Caco-2 (cell line): ENCODE results near the gene TSPAN4. TPM values are rescaled to one million over a fixed set of nuclear protein-coding genes. Genes with fewer than 3 reads are reported as not detected.

Source experiments
- BruUV-seq: library from RNA; stranded (reverse); fragments of 400-500 nt; replicated peaks from 2 replicates; lab custom pipeline; 2021; lab: Mats Ljungman, UMichigan
- CTCF ChIA-PET: fragments of 300-600 bp; sonication (Branson Sonifier 250); formaldehyde crosslinking; loops from one replicate; lab custom pipeline; 2022; ENCODE audit warnings: antibody characterized with exemption; lab: Charles Lee
- POLR2A ChIA-PET: fragments of 300-600 bp; sonication (Branson Sonifier 250); formaldehyde crosslinking; loops from one replicate; lab custom pipeline; 2022; ENCODE audit warnings: antibody characterized with exemption; lab: Charles Lee
- DNase-seq, 2 experiments: peaks; one replicate each; pipeline versions ENCODE4 v3.0.0 to v3.0.0-alpha.2; 2020 to 2022
- H3K27me3 ChIP-seq: replicated peaks from 2 replicates; pipeline ENCODE4 v1.6.0; 2011; ENCODE audit warnings: low read length; ENCODE audit not compliant: control insufficient read depth, insufficient read depth
- H3K36me3 ChIP-seq: 2 replicates; pipeline ENCODE4 v1.5.1; 2011; ENCODE audit warnings: low read length; ENCODE audit not compliant: control insufficient read depth, insufficient read depth
- H3K4me1 ChIP-seq: fragments of 250-450 bp; sonication (Bioruptor Pico); 2 replicates; pipeline ENCODE4 v1.5.1; 2020; ENCODE audit warnings: mild to moderate bottlenecking
- H3K4me3 ChIP-seq: 2 replicates; pipeline ENCODE4 v1.5.1; 2011; ENCODE audit warnings: low read depth, mild to moderate bottlenecking, control low read depth, low read length
- H3K9me3 ChIP-seq: fragments of 250-450 bp; sonication (Bioruptor Pico); 2 replicates; pipeline ENCODE4 v1.5.1; 2020; ENCODE audit warnings: mild to moderate bottlenecking, moderate library complexity
- H3K27ac Mint-ChIP-seq: one replicate; pipeline ENCODE4 v1.8.0; 2022; ENCODE audit warnings: mixed read lengths; ENCODE audit not compliant: unreplicated experiment
- H3K27me3 Mint-ChIP-seq: one replicate; pipeline ENCODE4 v1.8.0; 2022; ENCODE audit warnings: mixed read lengths; ENCODE audit not compliant: insufficient read depth, unreplicated experiment
- H3K36me3 Mint-ChIP-seq: one replicate; pipeline ENCODE4 v1.8.0; 2022; ENCODE audit warnings: mild to moderate bottlenecking, mixed read lengths; ENCODE audit not compliant: insufficient read depth, unreplicated experiment
- H3K4me1 Mint-ChIP-seq: one replicate; pipeline ENCODE4 v1.8.0; 2022; ENCODE audit warnings: low read depth, mixed read lengths; ENCODE audit not compliant: unreplicated experiment
- H3K4me3 Mint-ChIP-seq: one replicate; pipeline ENCODE4 v1.8.0; 2022; ENCODE audit warnings: mild to moderate bottlenecking, moderate library complexity, mixed read lengths; ENCODE audit not compliant: unreplicated experiment
- H3K9me3 Mint-ChIP-seq: one replicate; pipeline ENCODE4 v1.8.0; 2022; ENCODE audit warnings: mixed read lengths; ENCODE audit not compliant: unreplicated experiment
- intact Hi-C: fragments of 100-400 bp; cut with micrococcal nuclease; formaldehyde crosslinking; loops from one replicate; pipeline ENCODE4 v1.10.0; 2022; ENCODE audit not compliant: unreplicated experiment
- total RNA-seq: library from RNA; stranded (reverse); gene quantifications from 2 replicates; pipeline ENCODE4 v1.2.3, GENCODE V29; 2022
- TF ChIP-seq, protein P1 (sequence below), 2 experiments: fragments of 200-600 bp in 1 of 2; IDR thresholded peaks; 1 replicate in 1 of 2; 2 replicates in 1 of 2; pipeline versions ENCODE4 v1.5.1 to v1.8.0; 2011 to 2022; ENCODE audit warnings: antibody characterized with exemption in 1 of 2, control low read depth in 1 of 2, inconsistent platforms in 1 of 2, low read depth in 1 of 2, low read length in 1 of 2, mild to moderate bottlenecking in 1 of 2, moderate library complexity in 1 of 2; ENCODE audit not compliant: insufficient read depth in 1 of 2, severe bottlenecking in 1 of 2, unreplicated experiment in 1 of 2

TSPAN4 gene
- total RNA-seq, 1 experiment from 2014 or later: 95.9 TPM

DNA sequence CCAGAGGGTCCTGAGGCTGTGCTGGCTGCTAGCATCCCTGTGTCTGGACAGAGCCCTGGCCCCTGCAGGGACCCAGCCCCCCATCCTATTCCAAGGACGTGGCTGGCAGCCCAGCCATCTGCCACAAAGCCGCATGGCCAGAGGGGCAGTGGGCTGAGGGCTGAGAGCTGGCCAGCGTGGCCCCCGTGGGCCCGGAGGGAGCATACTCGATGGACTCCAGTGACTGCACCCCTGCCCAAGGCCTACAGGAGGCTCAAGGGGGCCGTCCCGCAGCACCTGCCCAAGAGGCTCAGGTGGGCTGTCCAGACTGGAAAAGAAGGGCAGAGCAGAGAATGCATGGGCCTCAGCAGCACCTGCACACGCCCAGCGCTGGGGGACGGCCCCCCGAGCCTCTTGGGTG, 13.1 kb downstream of the TSPAN4 start:
- POLR2A ChIA-PET: no interaction called here
- no peaks in the 10 kb centered on the region for H3K27me3 Mint-ChIP-seq
- H3K36me3 ChIP-seq: no peaks in the 10 kb centered on the region; the same call in 1 of the 2 replicates

DNA sequence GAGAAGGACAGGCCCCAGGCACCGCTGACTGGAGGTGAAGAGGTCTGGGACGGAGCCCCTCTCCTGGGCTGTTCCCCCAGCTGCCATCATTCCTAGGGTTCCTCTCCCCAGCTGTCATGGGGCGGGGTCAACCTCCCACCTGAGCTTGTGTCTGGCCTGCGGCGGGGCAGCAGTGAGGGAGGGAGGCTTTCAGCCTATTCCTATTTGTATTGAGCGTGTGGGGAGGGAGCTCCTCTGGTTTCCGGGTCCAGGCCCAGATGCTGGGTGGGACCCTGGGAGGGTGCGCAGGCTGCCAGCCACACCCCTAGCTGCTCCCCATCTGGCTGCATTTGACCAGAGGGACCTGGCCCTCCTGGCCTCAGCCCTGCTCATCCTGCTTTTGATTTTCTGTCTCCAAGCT, 13.7 kb downstream of the TSPAN4 start:
- CTCF ChIA-PET: interaction anchor here (0.6 kb wide), 1 partner anchor 8 kb away, joined by 3 read pairs; no protein-coding TSS in a partner anchor
- BruUV-seq: no TSS peak
- no peaks in the 10 kb centered on the region; the same call in 1 of the 2 replicates for H3K4me1 ChIP-seq
- Mint-ChIP-seq H3K36me3 (peaks cover 58% of the 10 kb centered on the region), H3K4me3 (no peak overlapping the region), H3K9me3 (no peaks in the 10 kb centered on the region), H3K27me3 (no peaks in the 10 kb centered on the region), H3K27ac (no peak overlapping the region), H3K4me1 (no peaks in the 10 kb centered on the region)
- POLR2A ChIA-PET: no interaction called here
- H3K36me3 ChIP-seq: no peaks in the 10 kb centered on the region; the same call in 1 of the 2 replicates
- no peaks in the 10 kb centered on the region for H3K27me3 ChIP-seq
- DNase-seq: no peak
- no peaks in the 10 kb centered on the region for H3K9me3 ChIP-seq
- H3K4me3 ChIP-seq: no peak overlapping the region
- TF ChIP-seq, protein P1, sequence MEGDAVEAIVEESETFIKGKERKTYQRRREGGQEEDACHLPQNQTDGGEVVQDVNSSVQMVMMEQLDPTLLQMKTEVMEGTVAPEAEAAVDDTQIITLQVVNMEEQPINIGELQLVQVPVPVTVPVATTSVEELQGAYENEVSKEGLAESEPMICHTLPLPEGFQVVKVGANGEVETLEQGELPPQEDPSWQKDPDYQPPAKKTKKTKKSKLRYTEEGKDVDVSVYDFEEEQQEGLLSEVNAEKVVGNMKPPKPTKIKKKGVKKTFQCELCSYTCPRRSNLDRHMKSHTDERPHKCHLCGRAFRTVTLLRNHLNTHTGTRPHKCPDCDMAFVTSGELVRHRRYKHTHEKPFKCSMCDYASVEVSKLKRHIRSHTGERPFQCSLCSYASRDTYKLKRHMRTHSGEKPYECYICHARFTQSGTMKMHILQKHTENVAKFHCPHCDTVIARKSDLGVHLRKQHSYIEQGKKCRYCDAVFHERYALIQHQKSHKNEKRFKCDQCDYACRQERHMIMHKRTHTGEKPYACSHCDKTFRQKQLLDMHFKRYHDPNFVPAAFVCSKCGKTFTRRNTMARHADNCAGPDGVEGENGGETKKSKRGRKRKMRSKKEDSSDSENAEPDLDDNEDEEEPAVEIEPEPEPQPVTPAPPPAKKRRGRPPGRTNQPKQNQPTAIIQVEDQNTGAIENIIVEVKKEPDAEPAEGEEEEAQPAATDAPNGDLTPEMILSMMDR (IDR thresholded peaks at IDR 0.05; ENCODE audit: insufficient read depth in 1 of 2, low read depth in 1 of 2, low read length in 1 of 2, severe bottlenecking in 1 of 2, unreplicated experiment in 1 of 2): no peak
- intact Hi-C loops: no loop called here

More for the DNA sequence above, 13.1 kb downstream of the TSPAN4 start:
- TF ChIP-seq, protein P1 (IDR thresholded peaks at IDR 0.05; ENCODE audit: insufficient read depth in 1 of 2, low read depth in 1 of 2, low read length in 1 of 2, severe bottlenecking in 1 of 2, unreplicated experiment in 1 of 2): no peak
- Histone ChIP-seq H3K27me3 (no peaks in the 10 kb centered on the region), H3K4me3 (no peak overlapping the region), H3K9me3 (no peaks in the 10 kb centered on the region), H3K4me1 (peaks cover 6% of the 10 kb centered on the region)
- no peak for DNase-seq
- no TSS peak for BruUV-seq
- H3K4me1 Mint-ChIP-seq: no peaks in the 10 kb centered on the region
- intact Hi-C loops: no loop called here
- H3K4me3 Mint-ChIP-seq: no peak overlapping the region
- H3K9me3 Mint-ChIP-seq: no peaks in the 10 kb centered on the region
- no peak overlapping the region for H3K27ac Mint-ChIP-seq
- H3K36me3 Mint-ChIP-seq: peaks cover 56% of the 10 kb centered on the region
- CTCF ChIA-PET: no interaction called here

DNA sequence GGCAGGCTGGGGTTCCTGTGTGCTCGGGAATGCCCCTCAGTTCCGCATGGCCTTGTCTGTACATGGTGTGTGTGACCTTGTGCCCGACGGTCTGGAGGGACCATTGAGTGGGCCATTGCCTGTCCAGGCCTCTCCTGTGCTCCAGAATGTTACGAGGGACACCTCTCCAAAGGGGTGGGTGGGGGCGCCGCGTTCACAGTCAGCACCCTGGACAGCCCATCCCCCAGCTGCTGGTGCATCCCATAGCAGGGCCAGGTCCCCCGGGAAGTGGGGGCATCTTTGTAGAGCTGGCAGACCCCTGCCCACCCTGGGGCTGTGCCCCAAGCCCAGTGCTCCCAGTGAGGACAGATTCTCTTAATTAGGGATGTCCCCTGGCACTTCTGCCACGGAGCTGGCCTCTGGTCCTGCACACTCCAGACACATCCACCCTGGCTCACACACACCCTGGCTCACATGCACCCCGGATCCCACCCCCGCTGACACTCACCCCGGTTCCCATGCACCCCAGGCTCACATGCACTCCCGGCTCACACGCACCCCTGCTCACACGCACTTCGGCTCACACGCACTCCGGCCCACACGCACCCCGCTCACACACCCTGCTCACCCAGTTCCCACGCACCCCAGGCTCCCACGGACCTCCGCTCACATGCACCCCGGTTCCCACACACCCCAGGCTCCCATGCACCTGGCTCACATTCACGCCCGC, 15.6 kb downstream of the TSPAN4 start:
- no peaks in the 10 kb centered on the region for H3K27me3 ChIP-seq
- no TSS peak for BruUV-seq
- intact Hi-C loops: no loop called here
- peaks cover 63% of the 10 kb centered on the region for H3K36me3 Mint-ChIP-seq
- H3K4me3 ChIP-seq: no peak overlapping the region
- no peaks in the 10 kb centered on the region; the same call in 1 of the 2 replicates for H3K36me3 ChIP-seq
- TF ChIP-seq, protein P1 (IDR thresholded peaks at IDR 0.05; ENCODE audit: insufficient read depth in 1 of 2, low read depth in 1 of 2, low read length in 1 of 2, severe bottlenecking in 1 of 2, unreplicated experiment in 1 of 2): no peak
- H3K27me3 Mint-ChIP-seq: no peaks in the 10 kb centered on the region
- DNase-seq: no peak
- H3K9me3 ChIP-seq: no peaks in the 10 kb centered on the region
- no peaks in the 10 kb centered on the region for H3K4me1 ChIP-seq
- no peak overlapping the region for H3K4me3 Mint-ChIP-seq
- no peak overlapping the region for H3K27ac Mint-ChIP-seq
- H3K9me3 Mint-ChIP-seq: no peaks in the 10 kb centered on the region
- ChIA-PET POLR2A (no interaction called here), CTCF (interaction anchor here (1.1 kb wide), 1 partner anchor 39 kb away, joined by 3 read pairs; no protein-coding TSS in a partner anchor)
- no peaks in the 10 kb centered on the region for H3K4me1 Mint-ChIP-seq
